HG02840 (cell line): ENCODE results near the gene GMNN.
A peak's percentile ranks its signal among the peaks of the same experiment; 100 is the strongest.
"Not testable (repeated sequence)": the region's sequence is repeated elsewhere in the genome, so short reads cannot be mapped to it uniquely, and the experiment has no call there.

Experiments
- ATAC-seq: cut with Tn5 transposase; IDR thresholded peaks from one replicate; pipeline ENCODE4 v1.9.1; 2021; ENCODE audit warnings: mild to moderate bottlenecking, moderate library complexity, moderate number of reproducible peaks; ENCODE audit not compliant: unreplicated experiment, low FRiP score

The GMNN gene

GRCh38 chr6:24774696-24775519, at the start of gene GMNN:
Gene GMNN, plus strand, starts transcription at chr6:24774937. Its CDS starts 2,310 bp downstream, at chr6:24777247.
- peak; percentile 89 for ATAC-seq

GRCh38 chr6:24730653-24731052, 44.1 kb upstream of the GMNN start:
- ATAC-seq: not testable (repeated sequence)

DNA sequence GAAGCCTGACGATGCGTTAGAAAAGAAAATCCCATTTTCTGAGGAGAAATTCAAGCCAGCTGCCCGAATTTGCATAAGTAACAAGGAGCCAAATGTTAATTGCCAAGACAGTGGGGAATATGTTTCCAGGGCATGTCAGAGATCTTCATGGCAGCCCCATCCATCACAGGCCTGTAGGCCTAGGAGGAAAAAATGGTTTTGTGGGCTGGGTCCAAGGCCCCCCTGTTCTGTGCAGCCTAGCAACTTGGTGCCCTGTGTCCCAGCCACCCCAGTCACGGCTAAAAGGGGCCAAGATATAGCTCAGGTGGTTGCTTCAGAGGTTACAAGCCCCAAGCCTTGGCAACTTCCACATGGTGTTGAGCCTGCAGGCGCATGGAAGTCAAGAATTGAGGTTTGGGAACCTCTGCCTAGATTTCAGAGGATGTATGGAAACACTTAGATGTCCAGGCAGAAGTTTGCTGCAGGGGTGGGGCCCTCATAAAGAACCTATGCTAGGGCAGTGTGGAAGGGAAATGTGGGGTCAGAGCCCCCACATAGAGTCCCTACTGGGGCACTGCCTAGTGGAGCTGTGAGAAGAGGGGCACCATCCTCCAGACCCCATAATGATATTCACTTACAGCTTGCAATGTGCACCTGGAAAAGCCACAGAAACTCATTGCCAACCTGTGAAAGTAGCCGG, 43.1 kb upstream of the GMNN start:
- not testable (repeated sequence) for ATAC-seq

DNA sequence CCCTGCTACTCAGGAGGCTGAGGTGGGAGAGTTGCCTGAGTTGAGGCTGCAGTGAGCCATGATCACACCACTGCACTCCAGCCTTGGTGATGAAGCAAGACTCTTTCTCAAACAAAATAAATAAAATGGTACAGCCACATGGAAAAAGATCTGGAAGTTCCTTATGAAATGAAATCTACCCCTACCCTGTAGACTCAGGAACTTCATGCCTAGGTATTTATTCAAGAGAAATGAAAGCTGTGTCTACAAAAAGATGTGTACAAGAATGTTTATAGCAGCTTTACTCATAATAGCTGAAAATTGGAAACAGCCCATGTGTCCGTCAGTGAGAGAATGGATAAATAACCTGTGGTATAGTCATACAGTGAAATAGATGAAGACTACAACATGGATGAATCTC, 40.6 kb upstream of the GMNN start:
- no peak for ATAC-seq

DNA sequence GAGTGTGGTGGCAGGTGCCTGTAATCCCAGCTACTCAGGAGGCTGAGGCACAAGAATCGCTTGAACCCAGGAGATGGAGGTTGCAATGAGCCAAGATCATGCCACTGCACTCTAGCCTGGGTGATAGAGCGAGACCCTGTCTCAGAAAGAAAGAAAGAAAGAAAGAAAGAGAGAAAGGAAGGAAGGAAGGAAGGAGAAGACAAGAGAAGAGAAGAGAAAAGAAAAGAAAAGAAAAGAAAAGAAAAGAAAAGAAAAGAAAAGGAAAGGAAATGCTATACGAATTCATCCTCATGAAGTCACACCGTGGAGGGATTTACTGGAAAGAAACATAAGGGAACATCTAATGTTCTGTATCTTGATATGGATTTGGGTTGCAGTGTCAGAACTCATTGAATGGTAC, 40.0 kb upstream of the GMNN start:
- ATAC-seq: not testable (repeated sequence)

DNA sequence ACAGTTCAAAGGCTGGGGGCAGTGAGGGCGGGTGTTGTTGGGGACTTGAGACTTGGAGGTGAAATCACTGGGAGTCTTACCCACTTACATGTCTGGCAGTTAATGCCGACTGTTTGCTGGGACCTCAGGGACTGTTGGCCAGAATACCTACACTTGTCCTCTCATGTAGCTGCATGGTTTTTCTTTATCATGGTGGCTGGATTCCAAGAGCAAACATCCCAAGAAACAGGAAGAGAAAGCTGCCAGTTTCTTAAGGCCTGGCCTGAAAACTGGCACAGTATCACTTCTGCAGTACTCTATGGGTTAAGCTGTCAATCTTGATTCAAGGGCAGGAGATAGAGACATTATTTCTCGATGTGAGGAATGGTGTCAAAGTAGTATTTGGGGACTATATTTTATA, 36.0 kb upstream of the GMNN start:
- ATAC-seq: no peak

GRCh38 chr6:24740861-24741260, 33.9 kb upstream of the GMNN start:
- no peak for ATAC-seq

- no peak for ATAC-seq
Observed at GRCh38 chr6:24742216-24742738, 32.5 kb upstream of the GMNN start.

DNA sequence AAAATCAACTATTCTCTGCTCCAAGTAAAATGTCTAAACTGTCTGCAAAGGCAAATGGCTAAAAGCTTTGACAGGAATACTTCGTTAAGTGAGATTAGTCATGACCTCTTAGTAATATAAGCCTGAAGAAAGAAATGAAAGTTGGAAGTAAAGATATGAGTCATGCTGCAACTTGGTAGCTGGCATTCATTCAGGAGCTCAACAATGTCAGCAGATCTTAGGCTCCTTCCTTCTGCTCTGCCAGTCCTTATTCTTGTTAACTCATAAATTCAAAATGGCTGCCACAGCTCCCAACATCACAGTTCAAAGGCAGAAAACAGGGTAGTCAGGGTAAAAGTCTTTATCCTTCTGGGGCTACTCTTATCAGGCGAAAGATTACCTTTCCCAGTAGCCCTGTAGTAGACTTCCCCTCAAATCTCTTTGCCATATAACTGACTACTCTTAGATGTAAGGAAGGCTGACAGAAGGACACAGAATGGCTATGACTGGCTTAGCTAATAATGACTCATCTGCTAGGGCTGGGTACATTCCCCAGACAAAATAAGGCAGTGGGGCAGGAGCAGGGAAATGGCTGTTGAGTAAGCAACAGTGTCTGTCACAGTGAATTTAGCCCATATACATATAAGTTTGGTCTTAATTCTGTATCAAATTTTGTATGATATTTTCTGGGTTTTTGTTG, 31.3 kb upstream of the GMNN start:
- peak; percentile 86 for ATAC-seq

DNA sequence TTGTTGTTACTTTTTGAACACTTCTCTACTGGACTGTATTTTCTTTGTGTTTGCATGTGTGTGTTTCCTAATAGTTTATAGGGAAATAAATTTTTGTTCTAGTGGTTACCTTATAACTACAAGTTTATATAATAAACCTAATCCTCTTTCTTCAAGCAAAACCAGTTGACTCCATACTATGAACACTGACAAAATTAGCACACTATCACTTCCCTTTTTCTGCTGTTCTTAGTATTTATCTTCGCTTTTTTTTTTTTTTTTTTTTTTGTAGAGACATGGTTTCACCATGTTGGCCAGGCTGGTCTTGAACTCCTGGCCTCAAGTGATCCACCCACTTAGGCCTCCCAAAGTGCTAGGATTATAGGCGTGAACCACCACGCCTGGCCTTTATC, 30.8 kb upstream of the GMNN start:
- peak; percentile 41 for ATAC-seq

GRCh38 chr6:24744911-24745310, 29.8 kb upstream of the GMNN start:
- no peak for ATAC-seq

DNA sequence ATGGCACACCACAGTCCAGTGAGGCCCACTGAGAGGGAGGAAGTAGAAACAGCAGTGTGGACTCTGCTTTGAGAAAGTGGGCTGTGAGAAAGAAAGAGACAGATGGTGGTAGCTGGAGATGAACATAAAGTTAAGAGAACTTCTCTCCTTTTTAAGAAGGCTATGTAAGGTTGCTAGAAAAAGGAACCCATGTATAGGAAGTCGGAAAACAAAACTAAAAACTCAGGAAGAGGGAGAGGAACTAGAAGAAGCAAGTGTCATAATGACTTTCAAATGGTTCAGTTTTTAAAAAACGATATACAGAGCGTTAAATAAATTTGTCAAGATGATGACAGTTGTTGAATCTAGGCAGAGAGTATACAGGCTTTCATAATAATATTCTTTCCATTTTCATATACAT, 25.4 kb upstream of the GMNN start:
- no peak for ATAC-seq

- ATAC-seq: not testable (repeated sequence)
Observed at GRCh38 chr6:24750878-24751277, 23.9 kb upstream of the GMNN start.

DNA sequence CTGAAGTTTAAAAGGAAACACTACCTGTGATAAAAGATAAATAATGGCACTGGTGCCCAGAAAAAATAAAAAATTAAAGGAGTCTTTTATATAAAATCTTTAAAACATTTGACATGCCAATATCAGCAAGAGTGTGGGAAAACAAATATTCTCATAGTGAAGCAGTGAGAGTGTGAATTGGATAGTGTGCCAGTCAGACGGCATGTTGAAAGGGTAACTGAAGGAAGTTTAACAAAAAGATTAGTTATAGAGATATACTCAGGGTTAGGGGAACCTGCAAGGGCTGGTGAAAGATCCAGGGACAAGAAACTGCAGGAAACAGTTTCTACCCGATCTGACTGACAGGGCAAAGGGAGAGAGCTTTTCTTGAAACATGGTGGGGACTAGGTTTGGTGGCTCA, 22.2 kb upstream of the GMNN start:
- ATAC-seq: no peak

DNA sequence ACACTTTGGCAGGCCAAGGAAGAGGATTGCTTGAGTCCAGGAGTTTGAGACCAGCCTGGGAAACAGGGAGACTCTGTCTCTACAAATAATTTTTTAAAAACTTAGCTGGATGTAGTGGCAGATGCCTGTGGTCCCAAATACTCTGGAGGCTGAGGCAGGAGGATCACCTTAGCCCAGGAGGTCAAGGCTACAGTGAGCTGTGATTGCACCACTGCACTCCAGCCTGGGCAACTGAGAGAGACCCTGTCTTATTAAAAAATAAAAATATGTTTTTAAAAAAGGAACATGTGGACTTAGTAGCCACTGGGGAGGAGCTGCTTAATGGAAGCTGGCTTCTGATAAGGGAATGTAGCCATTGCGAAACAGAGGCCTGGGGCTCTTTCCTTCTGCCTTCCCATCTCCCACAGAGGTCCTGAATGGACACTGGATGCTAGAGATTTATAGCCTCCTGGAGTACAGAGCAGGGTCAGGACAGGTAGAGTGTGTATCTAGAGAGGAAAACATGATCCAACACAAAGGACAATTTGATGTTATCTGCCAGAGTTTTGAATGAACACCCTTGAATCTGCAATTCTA, 21.7 kb upstream of the GMNN start:
- ATAC-seq: no peak

DNA sequence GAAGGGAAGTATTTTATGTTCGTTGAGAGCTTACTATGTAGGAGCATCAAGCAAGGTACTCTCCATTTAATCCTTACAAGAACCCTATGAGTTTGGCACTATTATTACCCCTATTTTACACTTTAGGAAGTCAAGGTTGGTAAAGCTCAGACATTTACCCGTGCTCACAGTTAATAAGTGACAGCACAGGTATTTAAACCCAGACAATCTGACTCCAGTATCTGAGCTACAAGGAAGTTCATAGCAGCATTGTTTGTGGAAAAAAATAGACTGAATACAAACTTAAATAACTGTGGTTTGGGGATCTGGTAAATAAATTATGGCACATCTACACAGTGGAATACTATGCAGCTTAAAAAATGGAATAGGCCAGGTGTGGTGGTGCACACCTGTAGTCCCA, 21.2 kb upstream of the GMNN start:
- no peak for ATAC-seq

DNA sequence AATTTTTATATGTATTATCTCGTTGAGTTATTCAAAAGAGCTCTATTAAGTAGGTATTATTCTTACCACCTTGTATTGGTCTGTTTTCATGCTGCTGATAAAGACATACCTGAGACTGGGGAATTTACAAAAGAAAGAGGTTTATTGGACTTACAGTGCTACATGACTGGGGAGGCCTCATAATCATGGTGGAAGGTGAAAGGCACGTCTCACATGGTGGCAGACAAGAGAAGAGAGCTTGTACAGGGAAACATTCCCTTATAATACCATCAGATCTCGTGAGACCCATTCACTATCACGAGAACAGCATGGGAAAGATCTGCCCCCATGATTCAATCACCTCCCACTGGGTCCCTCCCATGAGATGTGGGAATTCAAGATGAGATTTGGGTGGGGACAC, 20.4 kb upstream of the GMNN start:
- ATAC-seq: not testable (repeated sequence)

- no peak for ATAC-seq
Observed at GRCh38 chr6:24755279-24755678, 19.5 kb upstream of the GMNN start.

- ATAC-seq: no peak
Observed at GRCh38 chr6:24757611-24758010, 17.1 kb upstream of the GMNN start.

- no peak for ATAC-seq
Observed at GRCh38 chr6:24759718-24760117, 15.0 kb upstream of the GMNN start.

DNA sequence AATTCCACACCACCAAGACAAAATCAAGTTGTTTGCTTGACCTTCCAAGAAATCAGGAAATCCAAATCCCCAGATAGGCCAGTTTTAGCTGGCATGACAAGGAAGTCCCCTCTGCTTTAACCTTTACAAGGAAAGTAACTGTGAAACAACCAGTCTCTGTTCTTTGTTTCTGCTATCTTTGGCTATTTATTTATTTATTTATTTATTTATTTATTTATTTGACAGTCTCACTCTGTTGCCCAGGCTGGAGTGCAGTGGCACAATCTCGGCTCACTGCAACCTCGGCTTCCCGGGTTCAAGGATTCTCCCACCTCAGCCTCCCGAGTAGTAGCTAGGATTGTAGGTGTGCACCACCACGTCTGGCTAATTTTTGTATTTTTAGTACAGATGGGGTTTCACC, 14.5 kb upstream of the GMNN start:
- ATAC-seq: no peak
